B cell (primary cell): Measurements from ENCODE around the gene SWI5. TPM values are rescaled to one million over a fixed set of nuclear protein-coding genes. Genes with fewer than 3 reads are reported as not detected.
A peak's percentile ranks its signal among the peaks of the same experiment; 100 is the strongest.

Experiments
- ATAC-seq: fragments of 200-7000 bp; cut with Tn5 transposase; one replicate; pipeline ENCODE4 v1.10.0; 2021; ENCODE audit warnings: low read depth, mild to moderate bottlenecking, moderate number of reproducible peaks, moderate library complexity
- CTCF ChIA-PET: fragments of 350-600 bp; sonication (Branson Sonifier 250); formaldehyde crosslinking; loops from one replicate; lab custom pipeline; 2021; ENCODE audit warnings: antibody characterized with exemption, inconsistent platforms; lab: Charles Lee
- POLR2A ChIA-PET: fragments of 350-600 bp; sonication (Branson Sonifier 250); formaldehyde crosslinking; loops from one replicate; lab custom pipeline; 2021; ENCODE audit warnings: antibody characterized with exemption; lab: Charles Lee
- DNase-seq: peaks from one replicate; pipeline ENCODE4 v3.0.0; 2013
- H2AFZ ChIP-seq: 2 replicates; pipeline ENCODE4 v1.6.1; 2012; ENCODE audit warnings: mild to moderate bottlenecking, low read depth, low read length; ENCODE audit not compliant: insufficient read depth, poor library complexity, severe bottlenecking
- H3K27ac ChIP-seq, 2 donors: 1 replicate in 1 of 2; 2 replicates in 1 of 2; pipeline ENCODE4 v1.5.1; 2012 to 2013; ENCODE audit warnings: low read length in 2 of 2, mild to moderate bottlenecking in 2 of 2, moderate library complexity in 1 of 2
- H3K27me3 ChIP-seq, 4 experiments: fragments of 200-600 bp in 1 of 4; sonication (generic) in 1 of 4; replicated peaks in 1 of 4; 1 replicate in 2 of 4; 2 replicates in 2 of 4; pipeline versions ENCODE4 v1.6.1 to v1.7.0; 2013 to 2016; ENCODE audit warnings: low read length in 3 of 4, mild to moderate bottlenecking in 2 of 4, mixed read lengths in 1 of 4, moderate library complexity in 1 of 4; ENCODE audit not compliant: insufficient read depth in 4 of 4, control insufficient read depth in 3 of 4; ENCODE audit errors: control extremely low read depth in 1 of 4
- H3K36me3 ChIP-seq, 2 experiments: replicated peaks in 1 of 2; 1 replicate in 1 of 2; 2 replicates in 1 of 2; pipeline versions ENCODE4 v1.6.1 to v1.7.1; 2013; ENCODE audit warnings: low read length in 1 of 2; ENCODE audit not compliant: insufficient read depth in 2 of 2, control insufficient read depth in 1 of 2; ENCODE audit errors: control extremely low read depth in 1 of 2, extremely low read depth in 1 of 2
- H3K4me1 ChIP-seq, 2 donors: fragments of 200-600 bp in 1 of 2; sonication (generic) in 1 of 2; 1 replicate in 1 of 2; 2 replicates in 1 of 2; pipeline versions ENCODE4 v1.5.1 to v1.6.1; 2013 to 2017; ENCODE audit warnings: low read length in 2 of 2; ENCODE audit not compliant: control insufficient read depth in 2 of 2, insufficient read depth in 2 of 2
- H3K4me2 ChIP-seq: replicated peaks from 2 replicates; pipeline ENCODE3; 2012; ENCODE audit warnings: mild to moderate bottlenecking, low read depth, low read length; ENCODE audit not compliant: poor library complexity, severe bottlenecking
- H3K4me3 ChIP-seq, 5 experiments: fragments of 200-600 bp in 1 of 5; sonication (generic) in 1 of 5; 1 replicate in 3 of 5; 2 replicates in 2 of 5; pipeline versions ENCODE4 v1.5.1 to v1.7.0; 2011 to 2016; ENCODE audit warnings: low read length in 4 of 5, mild to moderate bottlenecking in 4 of 5, low read depth in 2 of 5, control low read depth in 1 of 5, moderate library complexity in 1 of 5; ENCODE audit not compliant: insufficient read depth in 1 of 5; ENCODE audit errors: control extremely low read depth in 1 of 5, extremely low read depth in 1 of 5
- H3K79me2 ChIP-seq: fragments of 200-600 bp; sonication (generic); one replicate; pipeline ENCODE4 v1.6.0; 2016; ENCODE audit warnings: low read length; ENCODE audit not compliant: control insufficient read depth, insufficient read depth
- H3K9ac ChIP-seq: fragments of 200-600 bp; sonication (generic); 2 replicates; pipeline ENCODE4 v1.6.1; 2017; ENCODE audit warnings: mild to moderate bottlenecking, low read length, moderate library complexity
- H3K9me3 ChIP-seq, 3 donors: one replicate each; pipeline versions ENCODE4 v1.6.1 to v1.7.1; 2013; ENCODE audit warnings: low read length in 2 of 3; ENCODE audit not compliant: control insufficient read depth in 2 of 3, insufficient read depth in 1 of 3; ENCODE audit errors: control extremely low read depth in 1 of 3
- H4K20me1 ChIP-seq: 2 replicates; pipeline ENCODE4 v1.6.0; 2012; ENCODE audit warnings: mild to moderate bottlenecking, low read length; ENCODE audit not compliant: insufficient read depth, control insufficient read depth, poor library complexity, severe bottlenecking
- H3K27ac Mint-ChIP-seq: one replicate; pipeline ENCODE4 v1.8.0; 2021; ENCODE audit warnings: mixed read lengths
- H3K27me3 Mint-ChIP-seq: one replicate; pipeline ENCODE4 v1.8.0; 2021; ENCODE audit warnings: mixed read lengths
- H3K4me1 Mint-ChIP-seq: one replicate; pipeline ENCODE4 v1.8.0; 2021; ENCODE audit warnings: mixed read lengths
- H3K4me3 Mint-ChIP-seq: one replicate; pipeline ENCODE4 v1.8.0; 2021; ENCODE audit warnings: mixed read lengths
- H3K9me3 Mint-ChIP-seq: one replicate; pipeline ENCODE4 v1.8.0; 2022; ENCODE audit warnings: mixed read lengths; ENCODE audit not compliant: insufficient read depth
- CTCF ChIP-seq: fragments of 200-600 bp; IDR thresholded peaks from one replicate; pipeline ENCODE4 v1.8.0; 2022; ENCODE audit warnings: antibody characterized with exemption, mild to moderate bottlenecking
- EZH2 ChIP-seq: IDR thresholded peaks from 2 replicates; pipeline ENCODE4 v1.6.1; 2012; ENCODE audit warnings: borderline replicate concordance, low read depth, mild to moderate bottlenecking, moderate library complexity, low read length; ENCODE audit not compliant: insufficient read depth, poor library complexity, severe bottlenecking
- WGBS: methylation state at CpG from one replicate; pipeline ENCODE4 v1.1.5; 2013; ENCODE audit warnings: missing lambda C conversion rate; ENCODE audit not compliant: insufficient coverage; 5-methylcytosine and 5-hydroxymethylcytosine counted together
- intact Hi-C: fragments of 100-400 bp; cut with micrococcal nuclease; formaldehyde crosslinking; loops from one replicate; pipeline ENCODE4 v1.10.0; 2022
- polyA plus RNA-seq: library from polyadenylated mRNA; depleted of rRNA; stranded (reverse); fragments of >200 nt; gene quantifications from 2 replicates; pipeline ENCODE4 v1.2.3, GENCODE V29; 2012
- total RNA-seq, 2 donors: library from RNA; stranded (reverse); fragments of 120-200 nt in 1 of 2; gene quantifications; 1 replicate in 1 of 2; 2 replicates in 1 of 2; pipeline versions ENCODE4 v1.2.3 to v1.2.4, GENCODE V29; 2013 to 2022

SWI5 gene
- total and polyA plus RNA-seq, 2 donors (not counting 1 experiment from before 2014, with no cell fraction given), result 8.6 to 23.3 TPM

- TF ChIP-seq CTCF (no peak), EZH2 (no peak)
- CTCF ChIA-PET, result interaction anchor here (0.5 to 3.8 kb wide), 5 partner anchors 20 to 335 kb away, joined by 3 to 14 read pairs (median 5); partner anchors contain the start of gene URM1
Measured at GRCh38 chr9:128275198-128276007, 673 bp upstream of the SWI5 start, which contains the start of gene GOLGA2. TSS of gene GOLGA2 (minus strand) at chr9:128276007. CDS start at chr9:128275976, 31 bp downstream.

More at GRCh38 chr9:128275198-128276007, 673 bp upstream of the SWI5 start, which contains the start of gene GOLGA2:
- Histone ChIP-seq H3K27ac (peak within 1 kb of the TSS; percentile 81 to 92), H3K27me3 (no peaks in the 10 kb centered on the region), H3K79me2 (peaks cover 26% of the 10 kb centered on the region), H3K4me2 (peak within 1 kb of the TSS; percentile 100), H3K36me3 (peaks cover 0 to 12% of the 10 kb centered on the region in 2 experiments), H3K4me1 (peaks cover 14 to 20% of the 10 kb centered on the region in 2 donors), H3K4me3 (peak within 1 kb of the TSS; percentile 61 to 99 (median 87)), H2AFZ (peak within 1 kb of the TSS; percentile 99), H3K9ac (peak within 1 kb of the TSS; percentile 96), H4K20me1 (no peaks in the 10 kb centered on the region), H3K9me3 (no peaks in the 10 kb centered on the region)
- ATAC-seq (peak; percentile 58), DNase-seq (peak; percentile 57)
- no peaks in the 10 kb centered on the region for H3K9me3 Mint-ChIP-seq
- POLR2A ChIA-PET, result interaction anchor here (0.6 to 1.1 kb wide), 7 partner anchors 25 to 1051 kb away, joined by 3 to 9 read pairs (median 3); partner anchors contain the start of genes TRUB2 and URM1
- WGBS, result 2% methylated on average over 48 of the region's 57 CpGs
- intact Hi-C loops, result loop anchor here (1.0 to 10.0 kb wide), 4 partner anchors 25 to 821 kb away; partner anchors contain the start of genes COQ4, LRSAM1, RPL12 and TRUB2
- H3K27ac Mint-ChIP-seq, result peak within 1 kb of the TSS; percentile 97
- H3K4me1 Mint-ChIP-seq, result peaks cover 23% of the 10 kb centered on the region
- no peaks in the 10 kb centered on the region for H3K27me3 Mint-ChIP-seq
- peak within 1 kb of the TSS; percentile 96 for H3K4me3 Mint-ChIP-seq
